ENCODE measurements around the gene NUP93. TPM values are rescaled to one million over a fixed set of nuclear protein-coding genes. Genes with fewer than 3 reads are reported as not detected.

Gene NUP93
- total RNA-seq, 1 experiment from 2014 or later, result 60.2 TPM

DNA sequence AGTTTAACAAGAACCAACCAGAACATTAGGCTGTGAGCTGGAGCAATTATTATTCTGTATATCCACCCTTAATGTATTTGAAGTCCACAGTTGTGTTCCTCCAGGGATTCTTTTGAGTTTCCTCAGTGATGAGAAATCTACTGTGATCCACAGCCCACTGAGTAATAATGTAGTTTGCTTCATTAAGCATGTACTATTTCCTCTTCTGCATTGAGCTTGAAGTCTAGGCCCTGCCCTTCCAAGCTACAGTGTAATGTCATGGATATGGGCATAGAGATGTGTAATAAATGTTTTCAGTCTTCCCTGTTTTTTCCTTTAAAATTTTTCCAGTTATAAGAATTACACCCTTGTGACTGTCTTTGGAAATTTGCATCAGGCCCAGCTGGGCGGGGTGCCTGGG, 98.7 kb downstream of the NUP93 start:
- Mint-ChIP-seq H3K36me3 (ENCODE audit: insufficient read depth, unreplicated experiment) (peaks cover 60% of the 10 kb centered on the region), H3K4me3 (ENCODE audit: unreplicated experiment) (no peak overlapping the region), H3K27me3 (ENCODE audit: insufficient read depth, unreplicated experiment) (no peaks in the 10 kb centered on the region), H3K27ac (ENCODE audit: low read depth, unreplicated experiment) (no peak overlapping the region), H3K9me3 (ENCODE audit: unreplicated experiment) (no peaks in the 10 kb centered on the region), H3K4me1 (ENCODE audit: insufficient read depth, unreplicated experiment) (no peaks in the 10 kb centered on the region)
- ChIA-PET CTCF (no interaction called here), POLR2A (interaction anchor here (0.8 kb wide), 1 partner anchor 20 kb away, joined by 4 read pairs; no protein-coding TSS in a partner anchor)
- DNase-seq (ENCODE audit: unreplicated experiment), result no peak
- intact Hi-C loops (cut with micrococcal nuclease), result no loop called here
- TF ChIP-seq, protein P1, sequence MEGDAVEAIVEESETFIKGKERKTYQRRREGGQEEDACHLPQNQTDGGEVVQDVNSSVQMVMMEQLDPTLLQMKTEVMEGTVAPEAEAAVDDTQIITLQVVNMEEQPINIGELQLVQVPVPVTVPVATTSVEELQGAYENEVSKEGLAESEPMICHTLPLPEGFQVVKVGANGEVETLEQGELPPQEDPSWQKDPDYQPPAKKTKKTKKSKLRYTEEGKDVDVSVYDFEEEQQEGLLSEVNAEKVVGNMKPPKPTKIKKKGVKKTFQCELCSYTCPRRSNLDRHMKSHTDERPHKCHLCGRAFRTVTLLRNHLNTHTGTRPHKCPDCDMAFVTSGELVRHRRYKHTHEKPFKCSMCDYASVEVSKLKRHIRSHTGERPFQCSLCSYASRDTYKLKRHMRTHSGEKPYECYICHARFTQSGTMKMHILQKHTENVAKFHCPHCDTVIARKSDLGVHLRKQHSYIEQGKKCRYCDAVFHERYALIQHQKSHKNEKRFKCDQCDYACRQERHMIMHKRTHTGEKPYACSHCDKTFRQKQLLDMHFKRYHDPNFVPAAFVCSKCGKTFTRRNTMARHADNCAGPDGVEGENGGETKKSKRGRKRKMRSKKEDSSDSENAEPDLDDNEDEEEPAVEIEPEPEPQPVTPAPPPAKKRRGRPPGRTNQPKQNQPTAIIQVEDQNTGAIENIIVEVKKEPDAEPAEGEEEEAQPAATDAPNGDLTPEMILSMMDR (IDR thresholded peaks at IDR 0.05; ENCODE audit: unreplicated experiment), result no peak
- no TSS peak for BruUV-seq (replicated peaks)

DNA sequence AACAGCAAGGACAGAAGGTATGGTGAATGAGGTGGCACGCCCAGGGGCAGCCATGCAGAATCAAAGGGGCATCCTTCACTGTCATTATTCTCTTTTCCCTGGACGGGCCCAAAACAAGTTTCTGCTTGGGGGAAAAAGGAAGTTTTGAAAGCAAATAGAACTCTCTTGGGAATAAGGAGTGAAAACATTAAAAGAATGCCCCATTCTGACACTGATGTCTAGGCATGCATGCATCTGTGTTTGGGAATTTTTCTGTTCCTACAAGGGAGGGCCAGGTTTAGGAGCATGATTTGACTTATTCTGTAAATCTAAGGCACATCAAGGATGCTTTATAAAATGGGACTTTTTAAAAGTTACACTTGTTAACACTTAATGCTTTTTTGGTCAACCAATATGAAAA, 100.7 kb downstream of the NUP93 start:
- POLR2A ChIA-PET, result interaction anchor here (1.0 kb wide), 1 partner anchor 19 kb away, joined by 3 read pairs; no protein-coding TSS in a partner anchor
- no peaks in the 10 kb centered on the region for H3K27me3 Mint-ChIP-seq (ENCODE audit: insufficient read depth, unreplicated experiment)
- no peaks in the 10 kb centered on the region for H3K9me3 Mint-ChIP-seq (ENCODE audit: unreplicated experiment)
- no peaks in the 10 kb centered on the region for H3K4me1 Mint-ChIP-seq (ENCODE audit: insufficient read depth, unreplicated experiment)
- H3K27ac Mint-ChIP-seq (ENCODE audit: low read depth, unreplicated experiment), result no peak overlapping the region
- H3K4me3 Mint-ChIP-seq (ENCODE audit: unreplicated experiment), result no peak overlapping the region
- no peak for DNase-seq (ENCODE audit: unreplicated experiment)
- TF ChIP-seq, protein P1 (IDR thresholded peaks at IDR 0.05; ENCODE audit: unreplicated experiment), result no peak
- CTCF ChIA-PET, result interaction anchor here (0.6 kb wide), 1 partner anchor 9 kb away, joined by 3 read pairs; no protein-coding TSS in a partner anchor
- peaks cover 60% of the 10 kb centered on the region for H3K36me3 Mint-ChIP-seq (ENCODE audit: insufficient read depth, unreplicated experiment)
- intact Hi-C loops (cut with micrococcal nuclease), result no loop called here
- no TSS peak for BruUV-seq (replicated peaks)

DNA sequence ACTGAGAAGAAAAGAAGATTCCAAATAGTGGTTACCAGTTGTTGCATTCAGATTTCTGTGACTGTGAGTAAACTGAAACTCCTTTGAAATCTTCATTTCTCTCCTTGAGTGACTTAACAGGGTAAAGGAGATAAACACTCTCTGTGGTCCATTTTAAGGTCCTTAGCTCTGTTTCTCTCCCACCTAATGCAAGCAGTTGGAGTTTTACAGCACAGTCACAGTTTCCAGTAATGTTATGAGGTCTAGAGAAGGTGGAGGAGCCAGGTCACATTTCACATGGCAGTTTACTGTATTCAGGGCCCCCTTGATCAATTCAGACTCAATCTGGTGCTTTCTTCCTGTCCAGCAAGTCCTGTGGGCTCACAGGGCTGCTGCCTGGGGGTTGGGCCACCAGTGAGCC, 102.8 kb downstream of the NUP93 start:
- Mint-ChIP-seq H3K27ac (ENCODE audit: low read depth, unreplicated experiment) (no peak overlapping the region), H3K9me3 (ENCODE audit: unreplicated experiment) (no peaks in the 10 kb centered on the region), H3K36me3 (ENCODE audit: insufficient read depth, unreplicated experiment) (peaks cover 51% of the 10 kb centered on the region), H3K4me3 (ENCODE audit: unreplicated experiment) (no peak overlapping the region), H3K27me3 (ENCODE audit: insufficient read depth, unreplicated experiment) (no peaks in the 10 kb centered on the region), H3K4me1 (ENCODE audit: insufficient read depth, unreplicated experiment) (peaks cover 4% of the 10 kb centered on the region)
- ChIA-PET POLR2A (no interaction called here), CTCF (interaction anchor here (0.6 to 1.0 kb wide), 3 partner anchors 11 to 119 kb away, joined by 3 read pairs; no protein-coding TSS in a partner anchor)
- intact Hi-C loops (cut with micrococcal nuclease), result no loop called here
- DNase-seq (ENCODE audit: unreplicated experiment), result no peak
- no TSS peak for BruUV-seq (replicated peaks)
- TF ChIP-seq, protein P1 (IDR thresholded peaks at IDR 0.05; ENCODE audit: unreplicated experiment), result no peak

DNA sequence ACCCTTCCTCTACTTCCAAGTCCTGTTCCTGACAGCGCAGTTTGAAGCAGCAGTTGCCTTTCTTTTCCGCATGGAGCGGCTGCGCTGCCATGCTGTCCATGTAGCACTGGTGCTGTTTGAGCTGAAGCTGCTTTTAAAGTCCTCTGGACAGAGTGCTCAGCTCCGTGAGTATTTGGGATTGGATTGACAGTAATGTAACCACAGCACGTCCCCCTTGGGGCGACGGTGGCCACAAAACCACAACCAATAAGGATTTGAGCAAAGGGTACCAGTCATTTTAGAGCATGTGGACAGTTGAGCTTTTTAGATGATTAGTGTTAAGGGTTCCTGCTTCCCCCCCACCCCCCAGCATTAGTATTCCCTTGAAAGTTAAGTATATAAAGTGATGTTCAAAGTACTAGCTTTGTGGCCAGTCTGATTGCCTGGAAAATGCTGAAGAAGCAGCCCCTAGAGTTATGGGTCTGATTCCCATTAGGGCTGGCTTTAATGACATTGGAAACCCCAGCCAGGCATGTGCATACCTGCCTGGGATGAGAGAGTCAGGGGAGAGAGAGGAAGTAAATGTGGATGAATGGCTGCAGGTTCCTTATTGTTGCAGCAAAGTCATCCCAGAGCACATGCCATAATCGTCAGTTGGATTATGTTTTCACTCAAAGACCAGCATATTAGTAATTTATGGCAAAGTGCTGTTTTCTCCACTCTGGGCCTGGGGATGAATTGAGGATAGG, 103.5 kb downstream of the NUP93 start:
- no TSS peak for BruUV-seq (replicated peaks)
- H3K4me1 Mint-ChIP-seq (ENCODE audit: insufficient read depth, unreplicated experiment), result peaks cover 4% of the 10 kb centered on the region
- ChIA-PET CTCF (interaction anchor here (0.6 to 1.3 kb wide), 4 partner anchors 10 to 118 kb away, joined by 3 to 6 read pairs (median 3); no protein-coding TSS in a partner anchor), POLR2A (interaction anchor here (0.6 kb wide), 1 partner anchor 31 kb away, joined by 3 read pairs; no protein-coding TSS in a partner anchor)
- intact Hi-C loops (cut with micrococcal nuclease), result no loop called here
- no peaks in the 10 kb centered on the region for H3K27me3 Mint-ChIP-seq (ENCODE audit: insufficient read depth, unreplicated experiment)
- no peak overlapping the region for H3K27ac Mint-ChIP-seq (ENCODE audit: low read depth, unreplicated experiment)
- H3K4me3 Mint-ChIP-seq (ENCODE audit: unreplicated experiment), result no peak overlapping the region
- DNase-seq (ENCODE audit: unreplicated experiment), result no peak
- peaks cover 57% of the 10 kb centered on the region for H3K36me3 Mint-ChIP-seq (ENCODE audit: insufficient read depth, unreplicated experiment)
- H3K9me3 Mint-ChIP-seq (ENCODE audit: unreplicated experiment), result no peaks in the 10 kb centered on the region
- TF ChIP-seq, protein P1 (IDR thresholded peaks at IDR 0.05; ENCODE audit: unreplicated experiment), result no peak

All from MCF 10A (cell line).